Measurements from ENCODE around the gene GDPD2.

The GDPD2 gene

GRCh38 chrX:70437011-70437410 is 13.9 kb downstream of the GDPD2 start:
- no peaks in the 10 kb centered on the region for H3K9me3 ChIP-seq (ENCODE audit: control insufficient read depth, low read length)
- H3K36me3 ChIP-seq (ENCODE audit: control insufficient read depth, insufficient read depth, low read length): no peaks in the 10 kb centered on the region
- no peak overlapping the region for H3K4me3 ChIP-seq (ENCODE audit: insufficient read depth, low read depth, low read length, poor library complexity, severe bottlenecking)
- H3K27me3 ChIP-seq (replicated peaks; ENCODE audit: control insufficient read depth, insufficient read depth, low read length, poor library complexity, severe bottlenecking): no peaks in the 10 kb centered on the region
- no peak overlapping the region for H3K27ac ChIP-seq (ENCODE audit: insufficient read depth, low read length, poor library complexity, severe bottlenecking)
- no peak for DNase-seq
- no peaks in the 10 kb centered on the region for H3K4me1 ChIP-seq (ENCODE audit: control insufficient read depth, insufficient read depth, low read length, poor library complexity, severe bottlenecking)

GRCh38 chrX:70437921-70438665 is 15.0 kb downstream of the GDPD2 start:
- H3K36me3 ChIP-seq (ENCODE audit: control insufficient read depth, insufficient read depth, low read length): no peaks in the 10 kb centered on the region
- no peaks in the 10 kb centered on the region for H3K9me3 ChIP-seq (ENCODE audit: control insufficient read depth, low read length)
- no peak overlapping the region for H3K4me3 ChIP-seq (ENCODE audit: insufficient read depth, low read depth, low read length, poor library complexity, severe bottlenecking)
- H3K27ac ChIP-seq (ENCODE audit: insufficient read depth, low read length, poor library complexity, severe bottlenecking): no peak overlapping the region
- no peaks in the 10 kb centered on the region for H3K4me1 ChIP-seq (ENCODE audit: control insufficient read depth, insufficient read depth, low read length, poor library complexity, severe bottlenecking)
- no peak for DNase-seq
- H3K27me3 ChIP-seq (replicated peaks; ENCODE audit: control insufficient read depth, insufficient read depth, low read length, poor library complexity, severe bottlenecking): no peaks in the 10 kb centered on the region

- no peak overlapping the region for H3K4me3 ChIP-seq (ENCODE audit: insufficient read depth, low read depth, low read length, poor library complexity, severe bottlenecking)
- no peaks in the 10 kb centered on the region for H3K9me3 ChIP-seq (ENCODE audit: control insufficient read depth, low read length)
- no peaks in the 10 kb centered on the region for H3K36me3 ChIP-seq (ENCODE audit: control insufficient read depth, insufficient read depth, low read length)
- DNase-seq: no peak
- H3K27me3 ChIP-seq (replicated peaks; ENCODE audit: control insufficient read depth, insufficient read depth, low read length, poor library complexity, severe bottlenecking): no peaks in the 10 kb centered on the region
- no peaks in the 10 kb centered on the region for H3K4me1 ChIP-seq (ENCODE audit: control insufficient read depth, insufficient read depth, low read length, poor library complexity, severe bottlenecking)
- no peak overlapping the region for H3K27ac ChIP-seq (ENCODE audit: insufficient read depth, low read length, poor library complexity, severe bottlenecking)
Observed at GRCh38 chrX:70439016-70439415, 15.9 kb downstream of the GDPD2 start.

GRCh38 chrX:70442224-70442623 is 19.1 kb downstream of the GDPD2 start:
- no peak for DNase-seq
- Histone ChIP-seq H3K9me3 (ENCODE audit: control insufficient read depth, low read length) (no peaks in the 10 kb centered on the region), H3K27me3 (replicated peaks; ENCODE audit: control insufficient read depth, insufficient read depth, low read length, poor library complexity, severe bottlenecking) (peaks cover 3% of the 10 kb centered on the region), H3K27ac (ENCODE audit: insufficient read depth, low read length, poor library complexity, severe bottlenecking) (no peak overlapping the region), H3K4me1 (ENCODE audit: control insufficient read depth, insufficient read depth, low read length, poor library complexity, severe bottlenecking) (peaks cover 4% of the 10 kb centered on the region), H3K36me3 (ENCODE audit: control insufficient read depth, insufficient read depth, low read length) (no peaks in the 10 kb centered on the region), H3K4me3 (ENCODE audit: insufficient read depth, low read depth, low read length, poor library complexity, severe bottlenecking) (no peak overlapping the region)

GRCh38 chrX:70444326-70444945 is 21.3 kb downstream of the GDPD2 start, which contains the start of gene DLG3:
Gene DLG3, plus strand, starts transcription at chrX:70444835. Its CDS starts 367 bp downstream, at chrX:70445202.
- H3K36me3 ChIP-seq (ENCODE audit: control insufficient read depth, insufficient read depth, low read length): no peaks in the 10 kb centered on the region
- H3K4me1 ChIP-seq (ENCODE audit: control insufficient read depth, insufficient read depth, low read length, poor library complexity, severe bottlenecking): peaks cover 4% of the 10 kb centered on the region
- peak within 1 kb of the TSS; percentile 35 for H3K4me3 ChIP-seq (ENCODE audit: insufficient read depth, low read depth, low read length, poor library complexity, severe bottlenecking)
- H3K9me3 ChIP-seq (ENCODE audit: control insufficient read depth, low read length): no peaks in the 10 kb centered on the region
- peaks cover 3% of the 10 kb centered on the region for H3K27me3 ChIP-seq (replicated peaks; ENCODE audit: control insufficient read depth, insufficient read depth, low read length, poor library complexity, severe bottlenecking)
- no peak for DNase-seq
- no peak within 1 kb of the TSS for H3K27ac ChIP-seq (ENCODE audit: insufficient read depth, low read length, poor library complexity, severe bottlenecking)

GRCh38 chrX:70444946-70445656 is 22.0 kb downstream of the GDPD2 start:
- Histone ChIP-seq H3K4me3 (ENCODE audit: insufficient read depth, low read depth, low read length, poor library complexity, severe bottlenecking) (peak overlapping the region; percentile 35), H3K4me1 (ENCODE audit: control insufficient read depth, insufficient read depth, low read length, poor library complexity, severe bottlenecking) (peaks cover 4% of the 10 kb centered on the region), H3K9me3 (ENCODE audit: control insufficient read depth, low read length) (no peaks in the 10 kb centered on the region), H3K27ac (ENCODE audit: insufficient read depth, low read length, poor library complexity, severe bottlenecking) (no peak overlapping the region), H3K36me3 (ENCODE audit: control insufficient read depth, insufficient read depth, low read length) (no peaks in the 10 kb centered on the region), H3K27me3 (replicated peaks; ENCODE audit: control insufficient read depth, insufficient read depth, low read length, poor library complexity, severe bottlenecking) (peaks cover 3% of the 10 kb centered on the region)
- no peak for DNase-seq

GRCh38 chrX:70445951-70446350 is 22.8 kb downstream of the GDPD2 start:
- Histone ChIP-seq H3K36me3 (ENCODE audit: control insufficient read depth, insufficient read depth, low read length) (no peaks in the 10 kb centered on the region), H3K4me1 (ENCODE audit: control insufficient read depth, insufficient read depth, low read length, poor library complexity, severe bottlenecking) (peaks cover 4% of the 10 kb centered on the region), H3K27me3 (replicated peaks; ENCODE audit: control insufficient read depth, insufficient read depth, low read length, poor library complexity, severe bottlenecking) (peaks cover 3% of the 10 kb centered on the region), H3K4me3 (ENCODE audit: insufficient read depth, low read depth, low read length, poor library complexity, severe bottlenecking) (no peak overlapping the region), H3K9me3 (ENCODE audit: control insufficient read depth, low read length) (no peaks in the 10 kb centered on the region), H3K27ac (ENCODE audit: insufficient read depth, low read length, poor library complexity, severe bottlenecking) (no peak overlapping the region)
- no peak for DNase-seq

GRCh38 chrX:70446380-70447350 is 23.6 kb downstream of the GDPD2 start:
- Histone ChIP-seq H3K27me3 (replicated peaks; ENCODE audit: control insufficient read depth, insufficient read depth, low read length, poor library complexity, severe bottlenecking) (peaks cover 3% of the 10 kb centered on the region), H3K27ac (ENCODE audit: insufficient read depth, low read length, poor library complexity, severe bottlenecking) (no peak overlapping the region), H3K4me1 (ENCODE audit: control insufficient read depth, insufficient read depth, low read length, poor library complexity, severe bottlenecking) (peaks cover 4% of the 10 kb centered on the region), H3K4me3 (ENCODE audit: insufficient read depth, low read depth, low read length, poor library complexity, severe bottlenecking) (no peak overlapping the region), H3K36me3 (ENCODE audit: control insufficient read depth, insufficient read depth, low read length) (no peaks in the 10 kb centered on the region), H3K9me3 (ENCODE audit: control insufficient read depth, low read length) (no peaks in the 10 kb centered on the region)
- no peak for DNase-seq

- peaks cover 3% of the 10 kb centered on the region for H3K27me3 ChIP-seq (replicated peaks; ENCODE audit: control insufficient read depth, insufficient read depth, low read length, poor library complexity, severe bottlenecking)
- H3K4me1 ChIP-seq (ENCODE audit: control insufficient read depth, insufficient read depth, low read length, poor library complexity, severe bottlenecking): peaks cover 8% of the 10 kb centered on the region
- no peak overlapping the region for H3K27ac ChIP-seq (ENCODE audit: insufficient read depth, low read length, poor library complexity, severe bottlenecking)
- H3K36me3 ChIP-seq (ENCODE audit: control insufficient read depth, insufficient read depth, low read length): no peaks in the 10 kb centered on the region
- no peaks in the 10 kb centered on the region for H3K9me3 ChIP-seq (ENCODE audit: control insufficient read depth, low read length)
- H3K4me3 ChIP-seq (ENCODE audit: insufficient read depth, low read depth, low read length, poor library complexity, severe bottlenecking): no peak overlapping the region
- DNase-seq: no peak
Observed at GRCh38 chrX:70449457-70449966, 26.4 kb downstream of the GDPD2 start.

Data from effector memory CD4-positive, alpha-beta T cell (primary cell).